Ovary (tissue), 3 donors: ENCODE measurements around the gene ABCF2.

Experiments
- POLR2A ChIP-seq: fragments of 450-650 bp; IDR thresholded peaks from one replicate; pipeline ENCODE4 v1.6.1; 2017; ENCODE audit warnings: antibody characterized with exemption, mild to moderate bottlenecking, moderate library complexity
- TF ChIP-seq, protein P1 (sequence below), 3 donors: fragments of 450-650 bp in 2 of 3; fragments of 200-600 bp in 1 of 3; IDR thresholded peaks; one replicate each; pipeline versions ENCODE4 v1.5.1 to v1.8.0; 2016 to 2022; ENCODE audit warnings: antibody characterized with exemption in 3 of 3, mild to moderate bottlenecking in 1 of 3
- donor health status: DM: no; HTN: no; CAD: no.

- no peak for TF ChIP-seq POLR2A
- TF ChIP-seq, protein P1, sequence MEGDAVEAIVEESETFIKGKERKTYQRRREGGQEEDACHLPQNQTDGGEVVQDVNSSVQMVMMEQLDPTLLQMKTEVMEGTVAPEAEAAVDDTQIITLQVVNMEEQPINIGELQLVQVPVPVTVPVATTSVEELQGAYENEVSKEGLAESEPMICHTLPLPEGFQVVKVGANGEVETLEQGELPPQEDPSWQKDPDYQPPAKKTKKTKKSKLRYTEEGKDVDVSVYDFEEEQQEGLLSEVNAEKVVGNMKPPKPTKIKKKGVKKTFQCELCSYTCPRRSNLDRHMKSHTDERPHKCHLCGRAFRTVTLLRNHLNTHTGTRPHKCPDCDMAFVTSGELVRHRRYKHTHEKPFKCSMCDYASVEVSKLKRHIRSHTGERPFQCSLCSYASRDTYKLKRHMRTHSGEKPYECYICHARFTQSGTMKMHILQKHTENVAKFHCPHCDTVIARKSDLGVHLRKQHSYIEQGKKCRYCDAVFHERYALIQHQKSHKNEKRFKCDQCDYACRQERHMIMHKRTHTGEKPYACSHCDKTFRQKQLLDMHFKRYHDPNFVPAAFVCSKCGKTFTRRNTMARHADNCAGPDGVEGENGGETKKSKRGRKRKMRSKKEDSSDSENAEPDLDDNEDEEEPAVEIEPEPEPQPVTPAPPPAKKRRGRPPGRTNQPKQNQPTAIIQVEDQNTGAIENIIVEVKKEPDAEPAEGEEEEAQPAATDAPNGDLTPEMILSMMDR (IDR thresholded peaks at IDR 0.05), result no peak
Measured at GRCh38 chr7:151236406-151236805, 9.4 kb upstream of the ABCF2 start.
